Measurements from ENCODE around the gene FEV.

FEV gene

GRCh38 chr2:218983263-218983933 is 1.6 kb downstream of the FEV start:
- peaks cover 5% of the 10 kb centered on the region; the same call in 1 of the 2 replicates for H3K4me1 ChIP-seq (ENCODE audit: low read length)
- H4K20me1 ChIP-seq (ENCODE audit: insufficient read depth, low read length): no peaks in the 10 kb centered on the region
- H3K36me3 ChIP-seq (replicated peaks; ENCODE audit: insufficient read depth, low read length): no peaks in the 10 kb centered on the region
- H3K4me3 ChIP-seq (ENCODE audit: low read length): no peak overlapping the region
- no peak overlapping the region for H2AFZ ChIP-seq (ENCODE audit: low read length)
- no peaks in the 10 kb centered on the region for H3K9me2 ChIP-seq (replicated peaks; ENCODE audit: insufficient read depth, low read length)
- no peak overlapping the region for H3K4me2 ChIP-seq (ENCODE audit: low read depth, low read length)
- H3K27me3 ChIP-seq (replicated peaks; ENCODE audit: insufficient read depth, low read length): peaks cover 77% of the 10 kb centered on the region
- no peak overlapping the region for H3K27ac ChIP-seq (ENCODE audit: low read length)
- H3F3A ChIP-seq (ENCODE audit: insufficient read depth, low read length): no peaks in the 10 kb centered on the region
- no peaks in the 10 kb centered on the region for H3K79me2 ChIP-seq (ENCODE audit: low read length)
- no peak overlapping the region for H3K9ac ChIP-seq (ENCODE audit: low read length)
- no peak for TF ChIP-seq EZH2 (optimal IDR thresholded peaks at IDR 0.05; ENCODE audit: low read depth, low read length)
- TF ChIP-seq CTCF (IDR thresholded peaks at IDR 0.05; ENCODE audit: low read length): no peak
- TF ChIP-seq EZH2phosphoT487 (IDR thresholded peaks at IDR 0.05; ENCODE audit: low read length): no peak
- peak; percentile 5 for DNase-seq
- no peaks in the 10 kb centered on the region for H3K9me3 ChIP-seq (replicated peaks; ENCODE audit: insufficient read depth, low read length)

GRCh38 chr2:218982586-218983262 is 2.3 kb downstream of the FEV start:
- no peaks in the 10 kb centered on the region for H3K79me2 ChIP-seq (ENCODE audit: low read length)
- no peaks in the 10 kb centered on the region for H3K36me3 ChIP-seq (replicated peaks; ENCODE audit: insufficient read depth, low read length)
- H2AFZ ChIP-seq (ENCODE audit: low read length): no peak overlapping the region
- TF ChIP-seq CTCF (IDR thresholded peaks at IDR 0.05; ENCODE audit: low read length) (no peak), EZH2phosphoT487 (IDR thresholded peaks at IDR 0.05; ENCODE audit: low read length) (no peak), EZH2 (optimal IDR thresholded peaks at IDR 0.05; ENCODE audit: low read depth, low read length) (no peak)
- H3F3A ChIP-seq (ENCODE audit: insufficient read depth, low read length): no peaks in the 10 kb centered on the region
- H3K9ac ChIP-seq (ENCODE audit: low read length): no peak overlapping the region
- H3K9me2 ChIP-seq (replicated peaks; ENCODE audit: insufficient read depth, low read length): no peaks in the 10 kb centered on the region
- H3K27me3 ChIP-seq (replicated peaks; ENCODE audit: insufficient read depth, low read length): peaks cover 75% of the 10 kb centered on the region
- no peak overlapping the region for H3K4me3 ChIP-seq (ENCODE audit: low read length)
- H3K4me1 ChIP-seq (ENCODE audit: low read length): peaks cover 5% of the 10 kb centered on the region; the same call in 1 of the 2 replicates
- no peaks in the 10 kb centered on the region for H4K20me1 ChIP-seq (ENCODE audit: insufficient read depth, low read length)
- H3K9me3 ChIP-seq (replicated peaks; ENCODE audit: insufficient read depth, low read length): no peaks in the 10 kb centered on the region
- H3K27ac ChIP-seq (ENCODE audit: low read length): no peak overlapping the region
- DNase-seq: peak; percentile 4
- H3K4me2 ChIP-seq (ENCODE audit: low read depth, low read length): no peak overlapping the region

GRCh38 chr2:218981881-218982585 is 3.0 kb downstream of the FEV start:
- DNase-seq: peak; percentile 5

More at GRCh38 chr2:218981881-218982585, 3.0 kb downstream of the FEV start:
- H3K4me2 ChIP-seq (ENCODE audit: low read depth, low read length): no peak overlapping the region
- no peaks in the 10 kb centered on the region for H3K9me3 ChIP-seq (replicated peaks; ENCODE audit: insufficient read depth, low read length)
- TF ChIP-seq CTCF (IDR thresholded peaks at IDR 0.05; ENCODE audit: low read length) (no peak), EZH2phosphoT487 (IDR thresholded peaks at IDR 0.05; ENCODE audit: low read length) (0 out of 2 replicates have a peak, but pooled peaks have one; percentile 1), EZH2 (optimal IDR thresholded peaks at IDR 0.05; ENCODE audit: low read depth, low read length) (peak; percentile 86)
- H3K27me3 ChIP-seq (replicated peaks; ENCODE audit: insufficient read depth, low read length): peaks cover 74% of the 10 kb centered on the region
- peaks cover 5% of the 10 kb centered on the region; the same call in 1 of the 2 replicates for H3K4me1 ChIP-seq (ENCODE audit: low read length)
- no peaks in the 10 kb centered on the region for H4K20me1 ChIP-seq (ENCODE audit: insufficient read depth, low read length)
- no peak overlapping the region for H3K4me3 ChIP-seq (ENCODE audit: low read length)
- no peak overlapping the region for H3K9ac ChIP-seq (ENCODE audit: low read length)
- no peaks in the 10 kb centered on the region for H3K9me2 ChIP-seq (replicated peaks; ENCODE audit: insufficient read depth, low read length)
- no peaks in the 10 kb centered on the region for H3F3A ChIP-seq (ENCODE audit: insufficient read depth, low read length)
- no peak overlapping the region for H2AFZ ChIP-seq (ENCODE audit: low read length)
- no peaks in the 10 kb centered on the region for H3K79me2 ChIP-seq (ENCODE audit: low read length)
- H3K27ac ChIP-seq (ENCODE audit: low read length): no peak overlapping the region
- H3K36me3 ChIP-seq (replicated peaks; ENCODE audit: insufficient read depth, low read length): no peaks in the 10 kb centered on the region
